SHP77 (cell line): ENCODE measurements around the gene DPAGT1.
"Not testable (repeated sequence)": the region's sequence is repeated elsewhere in the genome, so short reads cannot be mapped to it uniquely, and the experiment has no call there.

Source experiments
- DNase-seq, 2 experiments: peaks; one replicate each; lab custom pipeline; 2025; lab: John Stamatoyannopoulos, UW

The DPAGT1 gene

GRCh38 chr11:119101759-119102423 is at the start of gene DPAGT1:
Gene DPAGT1, minus strand, starts transcription at chr11:119101853. Its CDS starts 198 bp downstream, at chr11:119101655.
- peak; percentile 97 for DNase-seq

- no peak for DNase-seq
These were observed 48.2 kb upstream of the DPAGT1 start for GRCh38 chr11:119149786-119150275.

GRCh38 chr11:119149018-119149785 is 47.5 kb upstream of the DPAGT1 start, which contains the start of gene ABCG4:
Gene ABCG4, plus strand, starts transcription at chr11:119149052. Its CDS starts 914 bp downstream, at chr11:119149966.
- no peak for DNase-seq

GRCh38 chr11:119148720-119149017 is 47.0 kb upstream of the DPAGT1 start:
- no peak for DNase-seq

- no peak for DNase-seq
These were observed 46.1 kb upstream of the DPAGT1 start for GRCh38 chr11:119147604-119148333.

GRCh38 chr11:119145551-119145950 is 43.9 kb upstream of the DPAGT1 start:
- DNase-seq, result no peak

- peak; percentile 60 to 79 for DNase-seq
These were observed 43.3 kb upstream of the DPAGT1 start for GRCh38 chr11:119144825-119145486.

GRCh38 chr11:119139276-119139675 is 37.6 kb upstream of the DPAGT1 start:
- not testable (repeated sequence) for DNase-seq

- DNase-seq, result no peak
These were observed 32.8 kb upstream of the DPAGT1 start for GRCh38 chr11:119134389-119134978.

GRCh38 chr11:119130662-119131061 is 29.0 kb upstream of the DPAGT1 start:
- no peak for DNase-seq

- no peak for DNase-seq
These were observed 25.1 kb upstream of the DPAGT1 start for GRCh38 chr11:119126675-119127268.

- no peak for DNase-seq
These were observed 24.2 kb upstream of the DPAGT1 start for GRCh38 chr11:119125821-119126220.

GRCh38 chr11:119121811-119122124 is 20.1 kb upstream of the DPAGT1 start:
- DNase-seq, result no peak

- DNase-seq, result peak; percentile 98
These were observed 19.6 kb upstream of the DPAGT1 start, which contains the start of gene HINFP for GRCh38 chr11:119121008-119121810. Gene HINFP, plus strand, starts transcription at chr11:119121580. Its CDS starts 5,365 bp downstream, at chr11:119126945.

- DNase-seq, result peak in 1 of 2 experiments; percentile 21
These were observed 19.0 kb upstream of the DPAGT1 start for GRCh38 chr11:119120639-119121007.

GRCh38 chr11:119118946-119119345 is 17.3 kb upstream of the DPAGT1 start:
- DNase-seq, result no peak

GRCh38 chr11:119118227-119118626 is 16.6 kb upstream of the DPAGT1 start:
- DNase-seq, result no peak

GRCh38 chr11:119117004-119117706 is 15.5 kb upstream of the DPAGT1 start:
- DNase-seq, result no peak

GRCh38 chr11:119116601-119117000 is 14.9 kb upstream of the DPAGT1 start:
- no peak for DNase-seq

GRCh38 chr11:119116235-119116594 is 14.6 kb upstream of the DPAGT1 start:
- DNase-seq, result no peak
